H9 (cell line): ENCODE data around the gene PKD2L1. TPM values are rescaled to one million over a fixed set of nuclear protein-coding genes. Genes with fewer than 3 reads are reported as not detected.

Experiments
- DNase-seq: peaks from one replicate; pipeline ENCODE4 v3.0.0-alpha.2; 2017
- H2AFZ ChIP-seq: one replicate; pipeline ENCODE4 v1.6.1; 2013; ENCODE audit warnings: mild to moderate bottlenecking, low read length, control low read depth, moderate library complexity
- H2AK5ac ChIP-seq: 2 replicates; pipeline ENCODE4 v1.6.1; 2013; ENCODE audit warnings: low read length, control low read depth, mixed read lengths; ENCODE audit not compliant: insufficient read length
- H2BK120ac ChIP-seq: one replicate; pipeline ENCODE4 v1.6.1; 2013; ENCODE audit warnings: low read depth, mild to moderate bottlenecking, low read length, control low read depth, inconsistent platforms; ENCODE audit not compliant: poor library complexity, severe bottlenecking
- H2BK12ac ChIP-seq: 2 replicates; pipeline ENCODE4 v1.6.1; 2013; ENCODE audit warnings: low read length, control low read depth, mixed read lengths, low read depth; ENCODE audit not compliant: insufficient read length
- H2BK15ac ChIP-seq: 2 replicates; pipeline ENCODE4 v1.6.1; 2013; ENCODE audit warnings: low read depth, low read length, control low read depth
- H2BK20ac ChIP-seq: one replicate; pipeline ENCODE4 v1.6.1; 2013; ENCODE audit warnings: low read depth, mild to moderate bottlenecking, low read length, control low read depth, inconsistent platforms; ENCODE audit not compliant: poor library complexity, severe bottlenecking
- H2BK5ac ChIP-seq: 2 replicates; pipeline ENCODE4 v1.6.1; 2013; ENCODE audit warnings: low read length, control low read depth, mixed read lengths; ENCODE audit not compliant: insufficient read length
- H3K14ac ChIP-seq: 2 replicates; pipeline ENCODE4 v1.6.1; 2013; ENCODE audit warnings: low read length, control low read depth; ENCODE audit not compliant: insufficient read depth
- H3K18ac ChIP-seq: 2 replicates; pipeline ENCODE4 v1.6.1; 2013; ENCODE audit warnings: low read depth, mild to moderate bottlenecking, mixed read lengths, low read length, control low read depth; ENCODE audit not compliant: insufficient read length
- H3K23ac ChIP-seq: 2 replicates; pipeline ENCODE4 v1.6.1; 2013; ENCODE audit warnings: low read length, control low read depth, mixed read lengths, low read depth; ENCODE audit not compliant: insufficient read length
- H3K23me2 ChIP-seq: 2 replicates; pipeline ENCODE4 v1.6.1; 2013; ENCODE audit warnings: low read depth, mild to moderate bottlenecking, mixed read lengths, low read length, control low read depth; ENCODE audit not compliant: insufficient read length, poor library complexity, severe bottlenecking
- H3K27ac ChIP-seq: 2 replicates; pipeline ENCODE4 v1.5.1; 2013; ENCODE audit warnings: low read length, control low read depth, mixed read lengths, low read depth; ENCODE audit not compliant: insufficient read length
- H3K27me3 ChIP-seq: 2 replicates; pipeline ENCODE4 v1.6.1; 2013; ENCODE audit warnings: low read length, control low read depth, inconsistent platforms; ENCODE audit not compliant: insufficient read depth
- H3K4ac ChIP-seq: 2 replicates; pipeline ENCODE4 v1.6.1; 2013; ENCODE audit warnings: low read depth, mild to moderate bottlenecking, control low read depth, inconsistent platforms, low read length, moderate library complexity
- H3K4me1 ChIP-seq: 2 replicates; pipeline ENCODE4 v1.6.1; 2013; ENCODE audit warnings: low read length, control low read depth, inconsistent platforms; ENCODE audit not compliant: insufficient read depth
- H3K4me2 ChIP-seq: 2 replicates; pipeline ENCODE4 v1.6.1; 2013; ENCODE audit warnings: low read length, control low read depth, mixed read lengths; ENCODE audit not compliant: insufficient read length, insufficient read depth
- H3K56ac ChIP-seq: 2 replicates; pipeline ENCODE4 v1.6.1; 2013; ENCODE audit warnings: low read depth, mild to moderate bottlenecking, mixed read lengths, low read length, control low read depth; ENCODE audit not compliant: insufficient read length
- H3K79me1 ChIP-seq: 2 replicates; pipeline ENCODE4 v1.6.1; 2013; ENCODE audit warnings: low read depth, mild to moderate bottlenecking, moderate library complexity, low read length, control low read depth, inconsistent platforms; ENCODE audit not compliant: insufficient read depth, poor library complexity, severe bottlenecking
- H3K79me2 ChIP-seq: 2 replicates; pipeline ENCODE4 v1.6.1; 2013; ENCODE audit warnings: low read length, control low read depth, inconsistent platforms; ENCODE audit not compliant: insufficient read depth
- H3K9ac ChIP-seq: 2 replicates; pipeline ENCODE4 v1.6.1; 2013; ENCODE audit warnings: low read length, control low read depth, mixed read lengths; ENCODE audit not compliant: insufficient read length; ENCODE audit errors: extremely low read depth
- H3K9me3 ChIP-seq: one replicate; pipeline ENCODE4 v1.6.1; 2013; ENCODE audit warnings: low read depth, low read length, inconsistent platforms; ENCODE audit not compliant: control insufficient read depth
- H3T11ph ChIP-seq: one replicate; pipeline ENCODE4 v1.6.1; 2013; ENCODE audit warnings: mild to moderate bottlenecking, low read length, control low read depth, inconsistent platforms
- H4K20me1 ChIP-seq: one replicate; pipeline ENCODE4 v1.6.1; 2013; ENCODE audit not compliant: control insufficient read depth, insufficient read length, insufficient read depth
- H4K5ac ChIP-seq: 2 replicates; pipeline ENCODE4 v1.6.1; 2013; ENCODE audit warnings: low read depth, mild to moderate bottlenecking, mixed read lengths, low read length, control low read depth; ENCODE audit not compliant: insufficient read length
- H4K8ac ChIP-seq: replicated peaks from 2 replicates; pipeline ENCODE4 v1.6.1; 2013; ENCODE audit warnings: low read length, control low read depth, mixed read lengths, low read depth; ENCODE audit not compliant: insufficient read length
- H4K91ac ChIP-seq: 2 replicates; pipeline ENCODE4 v1.6.1; 2013; ENCODE audit warnings: low read depth, mild to moderate bottlenecking, moderate library complexity, mixed read lengths, low read length, control low read depth; ENCODE audit not compliant: insufficient read length
- H3K27ac Mint-ChIP-seq, 3 experiments: 2 replicates in 2 of 3; 3 replicates in 1 of 3; pipeline ENCODE4 v1.8.0; 2020 to 2021; ENCODE audit warnings: mixed read lengths in 3 of 3, mild to moderate bottlenecking in 1 of 3, moderate library complexity in 1 of 3
- H3K27me3 Mint-ChIP-seq: 2 replicates; pipeline ENCODE4 v1.8.0; 2021; ENCODE audit warnings: low read depth, mild to moderate bottlenecking, moderate library complexity, mixed read lengths
- H3K36me3 Mint-ChIP-seq, 3 experiments: 2 replicates in 2 of 3; 3 replicates in 1 of 3; pipeline ENCODE4 v1.8.0; 2020 to 2021; ENCODE audit warnings: low read depth in 3 of 3, mixed read lengths in 3 of 3; ENCODE audit not compliant: insufficient read depth in 1 of 3
- H3K4me1 Mint-ChIP-seq, 2 experiments: 2 replicates each; pipeline ENCODE4 v1.8.0; 2020; ENCODE audit warnings: mixed read lengths in 2 of 2
- H3K4me3 Mint-ChIP-seq, 2 experiments: 2 replicates in 1 of 2; 3 replicates in 1 of 2; pipeline ENCODE4 v1.8.0; 2020 to 2021; ENCODE audit warnings: mild to moderate bottlenecking in 2 of 2, mixed read lengths in 2 of 2, moderate library complexity in 1 of 2
- H3K9me3 Mint-ChIP-seq, 2 experiments: 2 replicates in 1 of 2; 3 replicates in 1 of 2; pipeline ENCODE4 v1.8.0; 2020; ENCODE audit warnings: mild to moderate bottlenecking in 2 of 2, mixed read lengths in 2 of 2, moderate library complexity in 1 of 2
- WGBS: extraction: QIAGEN DNeasy Blood & Tissue Kit; methylation state at CpG from one replicate; pipeline ENCODE4 v1.1.7; 2013; ENCODE audit warnings: missing lambda C conversion rate, low lambda C conversion rate, mixed read lengths; ENCODE audit not compliant: insufficient read length; ENCODE audit errors: extremely low coverage; 5-methylcytosine and 5-hydroxymethylcytosine counted together
- total RNA-seq: library from RNA; stranded (reverse); gene quantifications from 2 replicates; pipeline ENCODE4 v1.2.1, GENCODE V29; 2021
- TF ChIP-seq, protein P1 (sequence below): fragments of 200-600 bp; sonication (generic); conservative IDR thresholded peaks from 3 replicates; pipeline ENCODE4 v1.8.0; 2021; ENCODE audit warnings: antibody characterized with exemption, mild to moderate bottlenecking

Gene PKD2L1
- total RNA-seq, 1 experiment from 2014 or later: 0.20 TPM

DNA sequence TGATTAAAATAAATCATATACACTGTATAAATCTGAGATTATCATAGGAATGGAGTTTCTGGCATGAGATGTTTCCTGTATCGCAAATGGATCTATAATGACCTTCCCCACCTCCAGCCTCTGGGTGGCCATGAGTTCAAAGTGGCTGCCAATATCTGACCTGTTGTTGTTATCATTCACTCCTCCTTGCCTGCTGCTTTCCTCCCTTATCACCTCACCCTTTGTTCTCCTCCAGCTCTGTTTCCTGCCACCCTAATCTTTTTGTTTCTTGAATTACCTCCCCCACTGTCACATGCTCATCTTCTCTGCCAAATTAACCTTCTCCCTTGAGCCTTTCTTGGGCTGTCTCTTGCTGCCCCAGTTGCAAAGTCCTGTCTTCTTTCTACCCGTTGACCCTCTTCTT is 29.0 kb upstream of the PKD2L1 start:
- no peak overlapping the region for H4K91ac ChIP-seq
- H3K27me3 ChIP-seq: no peaks in the 10 kb centered on the region
- H3K79me1 ChIP-seq: peaks cover 3% of the 10 kb centered on the region
- Mint-ChIP-seq H3K4me3 (peak overlapping the region in 1 of 2 experiments; percentile 21; a peak in 1 of 5 replicates), H3K9me3 (no peaks in the 10 kb centered on the region), H3K4me1 (peaks cover 33 to 36% of the 10 kb centered on the region in 2 experiments), H3K36me3 (peaks cover 69 to 92% (median 92%) of the 10 kb centered on the region in 3 experiments), H3K27ac (peak overlapping the region; percentile 68 to 87 (median 85)), H3K27me3 (peaks cover 1% of the 10 kb centered on the region; the same call in 1 of the 2 replicates)
- H3K23me2 ChIP-seq: no peaks in the 10 kb centered on the region
- DNase-seq: no peak
- no peak overlapping the region for H4K8ac ChIP-seq
- no peak overlapping the region for H3K27ac ChIP-seq
- no peak overlapping the region for H4K5ac ChIP-seq
- H2BK20ac ChIP-seq: no peak overlapping the region
- WGBS: no CpG with 5 or more reads among the region's 2 CpGs
- no peak overlapping the region for H2BK120ac ChIP-seq
- H3K79me2 ChIP-seq: peaks cover 2% of the 10 kb centered on the region; the same call in 1 of the 2 replicates
- peaks cover 3% of the 10 kb centered on the region for H4K20me1 ChIP-seq
- H2BK5ac ChIP-seq: no peak overlapping the region
- no peaks in the 10 kb centered on the region for H3K9me3 ChIP-seq
- H2BK12ac ChIP-seq: no peak overlapping the region
- no peak overlapping the region for H3K14ac ChIP-seq
- no peak overlapping the region for H3K18ac ChIP-seq
- no peak overlapping the region for H3K4me2 ChIP-seq
- H3K4me1 ChIP-seq: peaks cover 3% of the 10 kb centered on the region; the same call in 1 of the 2 replicates
- no peak overlapping the region for H3K56ac ChIP-seq
- H2AK5ac ChIP-seq: no peak overlapping the region
- H3T11ph ChIP-seq: no peak overlapping the region
- H2AFZ ChIP-seq: no peak overlapping the region
- H3K9ac ChIP-seq: no peak overlapping the region
- H3K23ac ChIP-seq: no peak overlapping the region
- no peak overlapping the region for H3K4ac ChIP-seq
- no peak overlapping the region for H2BK15ac ChIP-seq
- TF ChIP-seq, protein P1, sequence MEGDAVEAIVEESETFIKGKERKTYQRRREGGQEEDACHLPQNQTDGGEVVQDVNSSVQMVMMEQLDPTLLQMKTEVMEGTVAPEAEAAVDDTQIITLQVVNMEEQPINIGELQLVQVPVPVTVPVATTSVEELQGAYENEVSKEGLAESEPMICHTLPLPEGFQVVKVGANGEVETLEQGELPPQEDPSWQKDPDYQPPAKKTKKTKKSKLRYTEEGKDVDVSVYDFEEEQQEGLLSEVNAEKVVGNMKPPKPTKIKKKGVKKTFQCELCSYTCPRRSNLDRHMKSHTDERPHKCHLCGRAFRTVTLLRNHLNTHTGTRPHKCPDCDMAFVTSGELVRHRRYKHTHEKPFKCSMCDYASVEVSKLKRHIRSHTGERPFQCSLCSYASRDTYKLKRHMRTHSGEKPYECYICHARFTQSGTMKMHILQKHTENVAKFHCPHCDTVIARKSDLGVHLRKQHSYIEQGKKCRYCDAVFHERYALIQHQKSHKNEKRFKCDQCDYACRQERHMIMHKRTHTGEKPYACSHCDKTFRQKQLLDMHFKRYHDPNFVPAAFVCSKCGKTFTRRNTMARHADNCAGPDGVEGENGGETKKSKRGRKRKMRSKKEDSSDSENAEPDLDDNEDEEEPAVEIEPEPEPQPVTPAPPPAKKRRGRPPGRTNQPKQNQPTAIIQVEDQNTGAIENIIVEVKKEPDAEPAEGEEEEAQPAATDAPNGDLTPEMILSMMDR: 0 out of 3 replicates have a peak, but pooled peaks have one; percentile 21
